Activated CD8-positive, alpha-beta T cell treated with anti-CD3 and anti-CD28 coated beads for 36 hours (primary cell): ENCODE measurements around the gene SETD3. TPM values are rescaled to one million over a fixed set of nuclear protein-coding genes. Genes with fewer than 3 reads are reported as not detected.

Source experiments
- ATAC-seq: fragments of 200-7000 bp; cut with Tn5 transposase; one replicate; pipeline ENCODE4 v1.10.0; 2021; ENCODE audit warnings: mild to moderate bottlenecking, moderate library complexity
- CTCF ChIA-PET: fragments of 350-600 bp; sonication (Branson Sonifier 250); formaldehyde crosslinking; loops from one replicate; lab custom pipeline; 2021; ENCODE audit warnings: antibody characterized with exemption; lab: Charles Lee
- POLR2A ChIA-PET: fragments of 350-600 bp; sonication (Branson Sonifier 250); formaldehyde crosslinking; loops from one replicate; lab custom pipeline; 2021; ENCODE audit warnings: antibody characterized with exemption; lab: Charles Lee
- DNase-seq: peaks from one replicate; pipeline ENCODE4 v3.0.0-alpha.2; 2020
- H3K27ac Mint-ChIP-seq: one replicate; pipeline ENCODE4 v1.8.0; 2021; ENCODE audit warnings: mild to moderate bottlenecking, mixed read lengths
- H3K27me3 Mint-ChIP-seq: one replicate; pipeline ENCODE4 v1.8.0; 2021; ENCODE audit warnings: mixed read lengths
- H3K36me3 Mint-ChIP-seq: one replicate; pipeline ENCODE4 v1.8.0; 2021; ENCODE audit warnings: low read depth, mixed read lengths
- H3K4me1 Mint-ChIP-seq: one replicate; pipeline ENCODE4 v1.8.0; 2021; ENCODE audit warnings: low read depth, mixed read lengths
- H3K4me3 Mint-ChIP-seq: one replicate; pipeline ENCODE4 v1.8.0; 2021; ENCODE audit warnings: mild to moderate bottlenecking, moderate library complexity, mixed read lengths
- H3K9me3 Mint-ChIP-seq: one replicate; pipeline ENCODE4 v1.8.0; 2021; ENCODE audit warnings: mixed read lengths
- intact Hi-C: fragments of 100-400 bp; cut with micrococcal nuclease; formaldehyde crosslinking; loops from one replicate; pipeline ENCODE4 v1.10.0; 2022
- total RNA-seq, 2 experiments: library from RNA; stranded (reverse); gene quantifications; one replicate each; pipeline ENCODE4 v1.2.3, GENCODE V29; 2021
- TF ChIP-seq, protein P1 (sequence below): fragments of 200-600 bp; IDR thresholded peaks from one replicate; pipeline ENCODE4 v1.8.0; 2022; ENCODE audit warnings: antibody characterized with exemption, mild to moderate bottlenecking

The SETD3 gene
- total RNA-seq, 2 experiments from 2014 or later: 49.9 to 50.7 TPM

- H3K9me3 Mint-ChIP-seq: no peaks in the 10 kb centered on the region
- ATAC-seq: no peak
- no peaks in the 10 kb centered on the region for H3K4me1 Mint-ChIP-seq
- ChIA-PET POLR2A (no interaction called here), CTCF (interaction anchor here (1.0 kb wide), 1 partner anchor 22 kb away, joined by 3 read pairs; no protein-coding TSS in a partner anchor)
- no peak for DNase-seq
- intact Hi-C loops: no loop called here
- no peak overlapping the region for H3K4me3 Mint-ChIP-seq
- no peaks in the 10 kb centered on the region for H3K27me3 Mint-ChIP-seq
- H3K36me3 Mint-ChIP-seq: no peaks in the 10 kb centered on the region
- H3K27ac Mint-ChIP-seq: no peak overlapping the region
- TF ChIP-seq, protein P1, sequence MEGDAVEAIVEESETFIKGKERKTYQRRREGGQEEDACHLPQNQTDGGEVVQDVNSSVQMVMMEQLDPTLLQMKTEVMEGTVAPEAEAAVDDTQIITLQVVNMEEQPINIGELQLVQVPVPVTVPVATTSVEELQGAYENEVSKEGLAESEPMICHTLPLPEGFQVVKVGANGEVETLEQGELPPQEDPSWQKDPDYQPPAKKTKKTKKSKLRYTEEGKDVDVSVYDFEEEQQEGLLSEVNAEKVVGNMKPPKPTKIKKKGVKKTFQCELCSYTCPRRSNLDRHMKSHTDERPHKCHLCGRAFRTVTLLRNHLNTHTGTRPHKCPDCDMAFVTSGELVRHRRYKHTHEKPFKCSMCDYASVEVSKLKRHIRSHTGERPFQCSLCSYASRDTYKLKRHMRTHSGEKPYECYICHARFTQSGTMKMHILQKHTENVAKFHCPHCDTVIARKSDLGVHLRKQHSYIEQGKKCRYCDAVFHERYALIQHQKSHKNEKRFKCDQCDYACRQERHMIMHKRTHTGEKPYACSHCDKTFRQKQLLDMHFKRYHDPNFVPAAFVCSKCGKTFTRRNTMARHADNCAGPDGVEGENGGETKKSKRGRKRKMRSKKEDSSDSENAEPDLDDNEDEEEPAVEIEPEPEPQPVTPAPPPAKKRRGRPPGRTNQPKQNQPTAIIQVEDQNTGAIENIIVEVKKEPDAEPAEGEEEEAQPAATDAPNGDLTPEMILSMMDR: no peak
These were observed 123.3 kb downstream of the SETD3 start for GRCh38 chr14:99357151-99357915.

- no peak for DNase-seq
- no peak for ATAC-seq
- intact Hi-C loops: no loop called here
- no peaks in the 10 kb centered on the region for H3K36me3 Mint-ChIP-seq
- CTCF ChIA-PET: interaction anchor here (0.6 to 1.4 kb wide), 4 partner anchors 33 to 54 kb away, joined by 3 to 5 read pairs (median 4); no protein-coding TSS in a partner anchor
- H3K27ac Mint-ChIP-seq: no peak overlapping the region
- TF ChIP-seq, protein P1: no peak
- H3K9me3 Mint-ChIP-seq: no peaks in the 10 kb centered on the region
- no peaks in the 10 kb centered on the region for H3K4me1 Mint-ChIP-seq
- no peak overlapping the region for H3K4me3 Mint-ChIP-seq
- H3K27me3 Mint-ChIP-seq: no peaks in the 10 kb centered on the region
- POLR2A ChIA-PET: no interaction called here
These were observed 124.5 kb downstream of the SETD3 start for GRCh38 chr14:99356031-99356608.

DNA sequence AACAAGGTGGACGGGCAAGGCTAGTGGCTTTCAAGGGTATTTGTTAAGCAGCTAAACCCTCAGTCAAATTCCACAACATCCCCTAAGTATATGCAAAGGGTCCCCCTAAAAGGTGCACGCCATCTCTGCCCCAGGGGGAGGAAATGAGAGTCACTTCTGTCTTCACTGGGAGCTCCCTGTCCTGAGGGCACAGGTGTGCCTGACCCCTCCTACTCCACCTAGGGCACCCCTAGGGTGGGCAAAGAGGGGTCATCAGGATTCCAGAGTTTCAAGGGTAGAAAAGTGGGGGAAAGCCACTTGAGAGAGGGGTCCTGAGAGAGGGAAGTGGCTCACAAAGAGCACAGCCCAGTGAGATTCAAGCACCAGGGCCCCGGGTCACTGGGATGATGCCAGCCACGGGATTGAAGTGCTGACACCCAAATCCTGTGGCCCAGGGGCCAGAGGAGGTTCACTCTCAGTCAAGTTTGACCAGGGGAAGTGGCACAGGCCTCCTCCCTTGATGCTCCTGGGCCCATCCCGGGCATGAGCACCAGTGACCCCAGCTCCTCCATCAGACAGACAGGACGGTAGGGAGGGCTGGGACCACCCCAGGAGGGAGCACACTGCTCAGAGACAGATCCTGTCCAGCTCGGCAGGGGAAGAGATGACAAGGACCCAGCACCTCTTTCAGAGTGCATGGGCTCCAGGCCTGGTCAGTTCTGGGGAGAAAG is 126.3 kb downstream of the SETD3 start:
- H3K27me3 Mint-ChIP-seq: no peaks in the 10 kb centered on the region
- no peaks in the 10 kb centered on the region for H3K9me3 Mint-ChIP-seq
- H3K36me3 Mint-ChIP-seq: no peaks in the 10 kb centered on the region
- H3K4me1 Mint-ChIP-seq: no peaks in the 10 kb centered on the region
- no peak overlapping the region for H3K4me3 Mint-ChIP-seq
- ATAC-seq: no peak
- no peak for DNase-seq
- ChIA-PET POLR2A (no interaction called here), CTCF (no interaction called here)
- no peak overlapping the region for H3K27ac Mint-ChIP-seq
- TF ChIP-seq, protein P1: no peak
- intact Hi-C loops: no loop called here

DNA sequence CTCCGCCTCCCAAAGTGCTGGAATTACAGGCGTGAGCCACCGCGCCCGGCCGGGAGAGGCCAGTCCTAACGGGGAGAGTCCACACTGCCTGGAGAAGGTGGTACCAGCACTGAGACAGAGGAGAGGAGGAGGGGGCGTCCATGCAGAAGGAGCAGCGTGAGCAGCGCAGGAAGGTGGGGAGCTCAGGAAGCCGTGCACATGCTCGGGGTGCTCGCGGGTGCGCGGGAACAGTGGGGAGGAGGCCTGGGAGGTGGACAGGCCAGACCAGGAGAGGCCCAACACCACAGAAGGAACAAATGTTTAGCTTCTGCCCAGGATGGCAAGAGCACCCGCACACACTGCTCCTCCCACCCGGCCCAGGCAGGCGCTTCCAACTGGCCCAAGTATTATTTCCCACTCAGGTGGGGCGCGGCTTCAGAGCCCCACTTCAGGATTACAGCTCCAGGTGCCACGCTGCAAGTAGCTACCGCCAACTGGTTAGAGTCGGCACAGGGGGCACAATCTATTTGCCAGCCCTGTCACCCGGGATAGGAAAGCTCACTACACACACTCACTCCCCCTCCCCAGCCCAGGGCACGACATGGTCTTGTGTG is 127.9 kb downstream of the SETD3 start:
- no peak overlapping the region for H3K4me3 Mint-ChIP-seq

More for the DNA sequence above, 127.9 kb downstream of the SETD3 start:
- ChIA-PET POLR2A (no interaction called here), CTCF (no interaction called here)
- TF ChIP-seq, protein P1: no peak
- H3K27me3 Mint-ChIP-seq: no peaks in the 10 kb centered on the region
- no peak overlapping the region for H3K27ac Mint-ChIP-seq
- H3K9me3 Mint-ChIP-seq: no peaks in the 10 kb centered on the region
- ATAC-seq (no peak), DNase-seq (no peak)
- no peaks in the 10 kb centered on the region for H3K36me3 Mint-ChIP-seq
- intact Hi-C loops: no loop called here
- H3K4me1 Mint-ChIP-seq: no peaks in the 10 kb centered on the region
